Epithelial cell of prostate (primary cell): Measurements from ENCODE around the gene MCM5.
"Not testable (repeated sequence)": the region's sequence is repeated elsewhere in the genome, so short reads cannot be mapped to it uniquely, and the experiment has no call there.

Source experiments
- DNase-seq: peaks from one replicate; pipeline ENCODE4 v3.0.0-alpha.2; 2011; ENCODE audit warnings: low read depth, low spot score
- H3K27ac ChIP-seq: fragments of 450-650 bp; 2 replicates; pipeline ENCODE4 v1.5.1; 2017; ENCODE audit warnings: mild to moderate bottlenecking

The MCM5 gene

GRCh38 chr22:35425971-35426800, 26.2 kb downstream of the MCM5 start:
- no peak overlapping the region for H3K27ac ChIP-seq

GRCh38 chr22:35426801-35427140, 26.8 kb downstream of the MCM5 start:
- no peak overlapping the region for H3K27ac ChIP-seq
- no peak for DNase-seq

More at GRCh38 chr22:35425971-35426800, 26.2 kb downstream of the MCM5 start:
- no peak for DNase-seq

GRCh38 chr22:35430897-35431322, 31.0 kb downstream of the MCM5 start:
- H3K27ac ChIP-seq = no peak overlapping the region

GRCh38 chr22:35431483-35432227, 31.7 kb downstream of the MCM5 start:
- H3K27ac ChIP-seq = no peak overlapping the region
- no peak for DNase-seq

More at GRCh38 chr22:35430897-35431322, 31.0 kb downstream of the MCM5 start:
- peak; percentile 46 for DNase-seq

GRCh38 chr22:35432228-35432905, 32.4 kb downstream of the MCM5 start:
- DNase-seq = no peak
- H3K27ac ChIP-seq = no peak overlapping the region

- H3K27ac ChIP-seq = no peak overlapping the region
- DNase-seq = no peak
Measured at GRCh38 chr22:35434061-35434710, 34.2 kb downstream of the MCM5 start.

GRCh38 chr22:35435201-35435740, 35.3 kb downstream of the MCM5 start:
- DNase-seq = no peak
- no peak overlapping the region for H3K27ac ChIP-seq

GRCh38 chr22:35436421-35436820, 36.5 kb downstream of the MCM5 start:
- no peak for DNase-seq
- no peak overlapping the region for H3K27ac ChIP-seq

GRCh38 chr22:35437049-35437448, 37.1 kb downstream of the MCM5 start:
- no peak overlapping the region for H3K27ac ChIP-seq
- no peak for DNase-seq

- H3K27ac ChIP-seq, DNase-seq: not testable (repeated sequence)
Measured at GRCh38 chr22:35438673-35439364, 38.9 kb downstream of the MCM5 start.

- no peak overlapping the region for H3K27ac ChIP-seq
Measured at GRCh38 chr22:35439365-35439717, 39.4 kb downstream of the MCM5 start.

GRCh38 chr22:35440129-35440528, 40.2 kb downstream of the MCM5 start:
- DNase-seq = no peak
- H3K27ac ChIP-seq = no peak overlapping the region

More at GRCh38 chr22:35439365-35439717, 39.4 kb downstream of the MCM5 start:
- no peak for DNase-seq

GRCh38 chr22:35441489-35442100, 41.7 kb downstream of the MCM5 start:
- H3K27ac ChIP-seq = no peak overlapping the region
- DNase-seq = no peak

GRCh38 chr22:35442471-35442870, 42.5 kb downstream of the MCM5 start:
- no peak overlapping the region for H3K27ac ChIP-seq
- no peak for DNase-seq

- H3K27ac ChIP-seq = peak overlapping the region; percentile 24
- no peak for DNase-seq
Measured at GRCh38 chr22:35443338-35443737, 43.4 kb downstream of the MCM5 start.

- H3K27ac ChIP-seq = no peak overlapping the region
- no peak for DNase-seq
Measured at GRCh38 chr22:35443790-35444684, 44.1 kb downstream of the MCM5 start.

- no peak overlapping the region for H3K27ac ChIP-seq
- DNase-seq = no peak
Measured at GRCh38 chr22:35444685-35445399, 44.9 kb downstream of the MCM5 start.

- H3K27ac ChIP-seq = peak overlapping the region; percentile 42
- DNase-seq = no peak
Measured at GRCh38 chr22:35445933-35446332, 46.0 kb downstream of the MCM5 start.
